B cell (primary cell): ENCODE measurements around the gene RGS19.

Experiments used
- EZH2 ChIP-seq: IDR thresholded peaks from 2 replicates; pipeline ENCODE4 v1.6.1; 2012; ENCODE audit warnings: borderline replicate concordance, low read depth, mild to moderate bottlenecking, moderate library complexity, low read length; ENCODE audit not compliant: insufficient read depth, poor library complexity, severe bottlenecking
- TF ChIP-seq, protein P1 (sequence below): fragments of 200-600 bp; IDR thresholded peaks from one replicate; pipeline ENCODE4 v1.8.0; 2022; ENCODE audit warnings: antibody characterized with exemption, mild to moderate bottlenecking

DNA sequence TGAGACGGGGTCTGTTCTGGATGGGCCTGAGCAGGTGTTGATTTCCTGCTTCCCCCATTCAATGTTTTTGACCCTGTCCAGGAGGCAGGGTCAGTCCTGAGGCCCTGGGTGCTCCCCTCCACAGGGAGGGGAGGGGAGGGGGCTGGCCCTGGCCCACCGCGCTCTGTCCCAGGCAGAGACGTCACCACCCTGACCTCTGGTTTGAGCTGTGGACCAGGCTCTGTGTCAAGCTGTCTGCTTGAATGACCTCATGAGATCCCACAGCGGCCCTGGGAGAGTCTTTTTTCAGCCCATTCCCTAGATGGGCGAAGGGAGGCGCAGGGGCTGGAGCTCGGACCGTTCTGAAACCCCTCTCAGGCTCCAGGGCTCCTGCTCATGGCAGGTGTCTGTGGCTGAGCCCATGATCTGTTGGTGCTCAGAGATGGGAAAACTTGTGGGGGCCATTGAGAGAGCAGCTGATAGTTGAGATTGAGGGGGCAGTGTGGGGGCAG is 13.7 kb upstream of the RGS19 start:
- TF ChIP-seq, protein P1, sequence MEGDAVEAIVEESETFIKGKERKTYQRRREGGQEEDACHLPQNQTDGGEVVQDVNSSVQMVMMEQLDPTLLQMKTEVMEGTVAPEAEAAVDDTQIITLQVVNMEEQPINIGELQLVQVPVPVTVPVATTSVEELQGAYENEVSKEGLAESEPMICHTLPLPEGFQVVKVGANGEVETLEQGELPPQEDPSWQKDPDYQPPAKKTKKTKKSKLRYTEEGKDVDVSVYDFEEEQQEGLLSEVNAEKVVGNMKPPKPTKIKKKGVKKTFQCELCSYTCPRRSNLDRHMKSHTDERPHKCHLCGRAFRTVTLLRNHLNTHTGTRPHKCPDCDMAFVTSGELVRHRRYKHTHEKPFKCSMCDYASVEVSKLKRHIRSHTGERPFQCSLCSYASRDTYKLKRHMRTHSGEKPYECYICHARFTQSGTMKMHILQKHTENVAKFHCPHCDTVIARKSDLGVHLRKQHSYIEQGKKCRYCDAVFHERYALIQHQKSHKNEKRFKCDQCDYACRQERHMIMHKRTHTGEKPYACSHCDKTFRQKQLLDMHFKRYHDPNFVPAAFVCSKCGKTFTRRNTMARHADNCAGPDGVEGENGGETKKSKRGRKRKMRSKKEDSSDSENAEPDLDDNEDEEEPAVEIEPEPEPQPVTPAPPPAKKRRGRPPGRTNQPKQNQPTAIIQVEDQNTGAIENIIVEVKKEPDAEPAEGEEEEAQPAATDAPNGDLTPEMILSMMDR, result no peak
- no peak for TF ChIP-seq EZH2
